Calu3 (cell line): ENCODE data around the gene MORF4L2. TPM values are rescaled to one million over a fixed set of nuclear protein-coding genes. Genes with fewer than 3 reads are reported as not detected.

Experiments
- BruUV-seq: library from RNA; stranded (reverse); fragments of 400-500 nt; replicated peaks from 2 replicates; lab custom pipeline; 2021; lab: Mats Ljungman, UMichigan
- CTCF ChIA-PET: fragments of 300-600 bp; sonication (Branson Sonifier 250); formaldehyde crosslinking; loops from one replicate; lab custom pipeline; 2022; ENCODE audit warnings: antibody characterized with exemption; lab: Charles Lee
- DNase-seq: peaks from one replicate; pipeline ENCODE4 v3.0.0; 2022
- H3K27ac Mint-ChIP-seq: one replicate; pipeline ENCODE4 v1.8.0; 2022; ENCODE audit warnings: mixed read lengths; ENCODE audit not compliant: unreplicated experiment
- H3K27me3 Mint-ChIP-seq: one replicate; pipeline ENCODE4 v1.8.0; 2022; ENCODE audit warnings: mixed read lengths; ENCODE audit not compliant: unreplicated experiment
- H3K36me3 Mint-ChIP-seq: one replicate; pipeline ENCODE4 v1.8.0; 2022; ENCODE audit warnings: mild to moderate bottlenecking, moderate library complexity, mixed read lengths; ENCODE audit not compliant: insufficient read depth, unreplicated experiment
- H3K4me1 Mint-ChIP-seq: one replicate; pipeline ENCODE4 v1.8.0; 2022; ENCODE audit warnings: mild to moderate bottlenecking, low read depth, mixed read lengths; ENCODE audit not compliant: unreplicated experiment
- H3K4me3 Mint-ChIP-seq: one replicate; pipeline ENCODE4 v1.8.0; 2022; ENCODE audit warnings: mild to moderate bottlenecking, low read depth, moderate library complexity, mixed read lengths; ENCODE audit not compliant: unreplicated experiment
- H3K9me3 Mint-ChIP-seq: one replicate; pipeline ENCODE4 v1.8.0; 2022; ENCODE audit warnings: low read depth, mixed read lengths; ENCODE audit not compliant: unreplicated experiment
- CTCF ChIP-seq: fragments of 200-600 bp; IDR thresholded peaks from one replicate; pipeline ENCODE4 v1.8.0; 2022; ENCODE audit warnings: antibody characterized with exemption; ENCODE audit not compliant: unreplicated experiment
- intact Hi-C: fragments of 100-400 bp; cut with micrococcal nuclease; formaldehyde crosslinking; loops from one replicate; pipeline ENCODE4 v1.10.0; 2022; ENCODE audit not compliant: unreplicated experiment
- total RNA-seq: library from RNA; stranded (reverse); gene quantifications from 2 replicates; pipeline ENCODE4 v1.2.3, GENCODE V29; 2022

Gene MORF4L2
- total RNA-seq, 1 experiment from 2014 or later: 388 TPM

DNA sequence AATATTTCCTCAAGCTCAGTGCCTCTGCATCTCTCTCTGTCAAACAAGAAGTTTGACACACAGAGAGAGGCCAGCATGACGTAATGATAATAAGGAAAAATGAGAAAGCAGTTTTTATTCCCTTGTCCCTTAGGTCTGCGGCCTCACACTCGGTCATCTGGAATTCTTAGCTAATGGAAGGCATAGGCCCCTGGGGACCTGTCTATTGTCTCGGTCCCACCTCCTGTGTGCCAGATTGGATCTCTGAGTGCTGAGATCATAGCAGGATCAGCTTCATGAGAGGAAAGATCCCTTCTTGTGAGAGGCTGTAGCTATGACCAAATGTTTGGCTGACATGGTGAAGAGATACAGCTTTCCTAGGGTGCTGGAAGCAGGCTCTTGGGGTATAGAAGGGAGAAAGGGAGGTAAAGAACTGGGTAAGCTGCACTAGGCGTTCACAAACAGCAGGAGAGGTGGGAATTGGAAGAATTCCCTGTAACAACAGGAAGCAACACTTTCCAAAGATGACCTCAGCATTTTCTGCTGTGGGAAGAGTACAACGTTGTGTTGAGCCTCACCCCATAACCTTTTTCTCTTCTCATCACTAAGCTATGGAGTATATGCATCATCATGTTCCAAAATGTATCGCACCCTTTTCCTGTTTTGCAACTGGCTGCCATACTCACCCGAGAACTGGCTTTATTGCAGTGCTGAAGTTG is 44.4 kb upstream of the MORF4L2 start:
- Mint-ChIP-seq H3K36me3 (no peaks in the 10 kb centered on the region), H3K4me1 (no peaks in the 10 kb centered on the region), H3K4me3 (no peak overlapping the region), H3K9me3 (no peaks in the 10 kb centered on the region), H3K27ac (no peak overlapping the region), H3K27me3 (peaks cover 93% of the 10 kb centered on the region)
- CTCF ChIA-PET: interaction anchor here (0.6 kb wide), 1 partner anchor 134 kb away, joined by 3 read pairs; no protein-coding TSS in a partner anchor
- no peak for TF ChIP-seq CTCF
- no TSS peak for BruUV-seq
- intact Hi-C loops: no loop called here
- no peak for DNase-seq

GRCh38 chrX:103730147-103730795 is 43.8 kb upstream of the MORF4L2 start:
- H3K9me3 Mint-ChIP-seq: no peaks in the 10 kb centered on the region
- no peak overlapping the region for H3K27ac Mint-ChIP-seq
- no peaks in the 10 kb centered on the region for H3K4me1 Mint-ChIP-seq
- TF ChIP-seq CTCF: no peak
- CTCF ChIA-PET: no interaction called here
- no peak overlapping the region for H3K4me3 Mint-ChIP-seq
- intact Hi-C loops: no loop called here
- H3K27me3 Mint-ChIP-seq: peaks cover 97% of the 10 kb centered on the region
- no peak for DNase-seq
- no peaks in the 10 kb centered on the region for H3K36me3 Mint-ChIP-seq
- BruUV-seq: no TSS peak

- Mint-ChIP-seq H3K4me1 (no peaks in the 10 kb centered on the region), H3K4me3 (no peak overlapping the region), H3K9me3 (no peaks in the 10 kb centered on the region), H3K27ac (no peak overlapping the region), H3K36me3 (no peaks in the 10 kb centered on the region), H3K27me3 (peaks cover 100% of the 10 kb centered on the region)
- BruUV-seq: no TSS peak
- CTCF ChIA-PET: interaction anchor here (1.4 kb wide), 1 partner anchor 19 kb away, joined by 4 read pairs; no protein-coding TSS in a partner anchor
- DNase-seq: no peak
- no peak for TF ChIP-seq CTCF
- intact Hi-C loops: no loop called here
These were observed 42.5 kb upstream of the MORF4L2 start for GRCh38 chrX:103729015-103729414.

DNA sequence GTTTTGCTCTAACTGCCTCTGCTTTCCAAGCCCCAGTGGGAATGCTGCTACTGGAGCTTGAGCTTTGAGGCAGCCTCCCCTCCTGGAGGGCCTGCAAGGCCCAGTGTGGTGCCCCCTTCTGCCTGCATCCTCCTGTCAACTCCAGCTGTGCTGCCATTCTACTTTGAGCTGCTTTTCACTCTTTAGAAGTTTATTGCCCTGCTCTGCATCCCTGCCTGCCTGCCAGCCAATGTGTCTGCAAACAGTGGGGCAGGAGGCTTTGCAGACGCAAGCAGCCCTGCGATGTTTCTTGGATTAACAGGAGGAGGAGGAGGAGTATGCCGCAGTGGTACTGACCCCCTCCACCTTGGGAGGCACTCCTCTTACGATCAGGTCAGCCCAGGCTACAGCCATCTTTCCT is 40.6 kb upstream of the MORF4L2 start:
- no peak for DNase-seq
- Mint-ChIP-seq H3K9me3 (no peaks in the 10 kb centered on the region), H3K4me3 (no peak overlapping the region), H3K4me1 (no peaks in the 10 kb centered on the region), H3K27me3 (peaks cover 99% of the 10 kb centered on the region), H3K27ac (no peak overlapping the region), H3K36me3 (no peaks in the 10 kb centered on the region)
- no TSS peak for BruUV-seq
- intact Hi-C loops: no loop called here
- TF ChIP-seq CTCF: no peak
- CTCF ChIA-PET: interaction anchor here (0.6 kb wide), 1 partner anchor 93 kb away, joined by 3 read pairs; no protein-coding TSS in a partner anchor
